PC-9 (cell line): ENCODE results near the gene TMCC2.

ENCODE experiments used
- EZH2 ChIP-seq: fragments of 200-600 bp; sonication (generic); IDR thresholded peaks from 2 replicates; pipeline ENCODE4 v1.8.0; 2017; ENCODE audit warnings: antibody characterized with exemption, low read depth
- TF ChIP-seq, protein P1 (sequence below): fragments of 200-600 bp; sonication (generic); conservative IDR thresholded peaks from 2 replicates; pipeline ENCODE4 v1.6.1; 2017; ENCODE audit warnings: mixed run types, antibody characterized with exemption, mild to moderate bottlenecking, moderate library complexity

- TF ChIP-seq, protein P1, sequence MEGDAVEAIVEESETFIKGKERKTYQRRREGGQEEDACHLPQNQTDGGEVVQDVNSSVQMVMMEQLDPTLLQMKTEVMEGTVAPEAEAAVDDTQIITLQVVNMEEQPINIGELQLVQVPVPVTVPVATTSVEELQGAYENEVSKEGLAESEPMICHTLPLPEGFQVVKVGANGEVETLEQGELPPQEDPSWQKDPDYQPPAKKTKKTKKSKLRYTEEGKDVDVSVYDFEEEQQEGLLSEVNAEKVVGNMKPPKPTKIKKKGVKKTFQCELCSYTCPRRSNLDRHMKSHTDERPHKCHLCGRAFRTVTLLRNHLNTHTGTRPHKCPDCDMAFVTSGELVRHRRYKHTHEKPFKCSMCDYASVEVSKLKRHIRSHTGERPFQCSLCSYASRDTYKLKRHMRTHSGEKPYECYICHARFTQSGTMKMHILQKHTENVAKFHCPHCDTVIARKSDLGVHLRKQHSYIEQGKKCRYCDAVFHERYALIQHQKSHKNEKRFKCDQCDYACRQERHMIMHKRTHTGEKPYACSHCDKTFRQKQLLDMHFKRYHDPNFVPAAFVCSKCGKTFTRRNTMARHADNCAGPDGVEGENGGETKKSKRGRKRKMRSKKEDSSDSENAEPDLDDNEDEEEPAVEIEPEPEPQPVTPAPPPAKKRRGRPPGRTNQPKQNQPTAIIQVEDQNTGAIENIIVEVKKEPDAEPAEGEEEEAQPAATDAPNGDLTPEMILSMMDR, result no peak
- no peak for TF ChIP-seq EZH2
These were observed 39.6 kb upstream of the TMCC2 start for GRCh38 chr1:205188098-205188497.
